ENCODE measurements around the gene HYDIN.
"Not testable (repeated sequence)": the region's sequence is repeated elsewhere in the genome, so short reads cannot be mapped to it uniquely, and the experiment has no call there.

Gene HYDIN

GRCh38 chr16:71198408-71198807, 32.1 kb downstream of the HYDIN start:
- CTCF ChIA-PET, result interaction anchor here (1.1 kb wide), 1 partner anchor 12 kb away, joined by 4 read pairs; no protein-coding TSS in a partner anchor
- no peak for TF ChIP-seq CTCF (IDR thresholded peaks at IDR 0.05; ENCODE audit: control extremely low read depth, extremely low read depth, low read depth, missing control alignments)
- POLR2A ChIA-PET, result no interaction called here
- DNase-seq (ENCODE audit: extremely low spot score), result no peak

GRCh38 chr16:71192387-71192786, 38.1 kb downstream of the HYDIN start:
- TF ChIP-seq CTCF (IDR thresholded peaks at IDR 0.05; ENCODE audit: control extremely low read depth, extremely low read depth, low read depth, missing control alignments), result no peak
- POLR2A ChIA-PET, result no interaction called here
- no peak for DNase-seq (ENCODE audit: extremely low spot score)
- CTCF ChIA-PET, result no interaction called here

GRCh38 chr16:71188956-71189712, 41.4 kb downstream of the HYDIN start:
- no peak for TF ChIP-seq CTCF (IDR thresholded peaks at IDR 0.05; ENCODE audit: control extremely low read depth, extremely low read depth, low read depth, missing control alignments)
- POLR2A ChIA-PET, result no interaction called here
- CTCF ChIA-PET, result interaction anchor here (0.6 kb wide), 1 partner anchor 410 kb away, joined by 3 read pairs; no protein-coding TSS in a partner anchor
- no peak for DNase-seq (ENCODE audit: extremely low spot score)

GRCh38 chr16:71185347-71185746, 45.2 kb downstream of the HYDIN start:
- ChIA-PET POLR2A (no interaction called here), CTCF (interaction anchor here (1.1 to 1.4 kb wide), 3 partner anchors 8 to 127 kb away, joined by 4 to 5 read pairs (median 4); no protein-coding TSS in a partner anchor)
- no peak for TF ChIP-seq CTCF (IDR thresholded peaks at IDR 0.05; ENCODE audit: control extremely low read depth, extremely low read depth, low read depth, missing control alignments)
- DNase-seq (ENCODE audit: extremely low spot score), result no peak

GRCh38 chr16:71179569-71179968, 51.0 kb downstream of the HYDIN start:
- ChIA-PET POLR2A (no interaction called here), CTCF (no interaction called here)
- DNase-seq (ENCODE audit: extremely low spot score), result no peak
- TF ChIP-seq CTCF (IDR thresholded peaks at IDR 0.05; ENCODE audit: control extremely low read depth, extremely low read depth, low read depth, missing control alignments), result no peak

GRCh38 chr16:71172481-71173207, 57.9 kb downstream of the HYDIN start:
- POLR2A ChIA-PET, result no interaction called here
- TF ChIP-seq CTCF (IDR thresholded peaks at IDR 0.05; ENCODE audit: control extremely low read depth, extremely low read depth, low read depth, missing control alignments), result no peak
- no peak for DNase-seq (ENCODE audit: extremely low spot score)
- CTCF ChIA-PET, result interaction anchor here (1.2 kb wide), 1 partner anchor 15 kb away, joined by 3 read pairs; no protein-coding TSS in a partner anchor

GRCh38 chr16:71161007-71161406, 69.5 kb downstream of the HYDIN start:
- CTCF ChIA-PET; POLR2A ChIA-PET; DNase-seq (ENCODE audit: extremely low spot score): not testable (repeated sequence)

GRCh38 chr16:71157278-71157677, 73.2 kb downstream of the HYDIN start:
- POLR2A ChIA-PET; DNase-seq (ENCODE audit: extremely low spot score); CTCF ChIA-PET: not testable (repeated sequence)

- POLR2A ChIA-PET; DNase-seq (ENCODE audit: extremely low spot score); CTCF ChIA-PET: not testable (repeated sequence)
Observed at GRCh38 chr16:71153329-71153728, 77.2 kb downstream of the HYDIN start.

GRCh38 chr16:71151654-71152053, 78.9 kb downstream of the HYDIN start:
- POLR2A ChIA-PET, result not testable (repeated sequence)

More at GRCh38 chr16:71151654-71152053, 78.9 kb downstream of the HYDIN start:
- DNase-seq (ENCODE audit: extremely low spot score); CTCF ChIA-PET: not testable (repeated sequence)
